ENCODE results near the gene SGIP1.
"Not testable (repeated sequence)": the region's sequence is repeated elsewhere in the genome, so short reads cannot be mapped to it uniquely, and the experiment has no call there.

The SGIP1 gene

GRCh38 chr1:66778266-66778665, 244.3 kb downstream of the SGIP1 start:
- no peak for FAIRE-seq

DNA sequence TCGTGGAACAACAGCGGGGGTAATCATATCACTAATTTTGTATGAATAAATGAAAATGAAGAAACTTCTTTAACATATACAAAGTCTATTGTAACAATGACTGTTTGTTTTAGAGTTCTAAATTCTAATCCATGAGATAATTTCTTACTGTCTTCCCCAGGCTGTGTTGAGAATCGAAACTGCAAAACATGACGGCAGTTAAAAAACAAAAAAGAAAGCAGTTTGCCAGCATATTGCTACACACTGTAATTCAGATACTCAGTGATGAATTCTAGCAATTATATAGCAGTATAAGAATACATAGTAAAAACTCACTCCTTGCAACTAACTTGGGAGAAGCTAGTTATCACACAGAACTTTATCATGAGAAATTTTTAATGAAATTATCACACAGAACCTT, 245.0 kb downstream of the SGIP1 start:
- FAIRE-seq = no peak

GRCh38 chr1:66779475-66780078, 245.6 kb downstream of the SGIP1 start:
- no peak for FAIRE-seq

DNA sequence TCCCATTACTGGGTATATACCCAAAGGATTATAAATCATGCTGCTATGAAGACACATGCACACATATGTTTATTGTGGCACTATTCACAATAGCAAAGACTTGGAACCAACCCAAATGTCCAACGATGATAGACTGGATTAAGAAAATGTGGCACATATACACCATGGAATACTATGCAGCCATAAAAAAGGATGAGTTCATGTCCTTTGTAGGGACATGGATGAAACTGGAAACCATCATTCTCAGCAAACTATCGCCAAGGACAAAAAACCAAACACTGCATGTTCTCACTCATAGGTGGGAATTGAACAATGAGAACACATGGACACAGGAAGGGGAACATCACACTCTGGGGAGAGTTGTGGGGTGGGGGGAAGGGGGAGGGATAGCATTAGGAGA, 251.8 kb downstream of the SGIP1 start:
- FAIRE-seq = not testable (repeated sequence)

DNA sequence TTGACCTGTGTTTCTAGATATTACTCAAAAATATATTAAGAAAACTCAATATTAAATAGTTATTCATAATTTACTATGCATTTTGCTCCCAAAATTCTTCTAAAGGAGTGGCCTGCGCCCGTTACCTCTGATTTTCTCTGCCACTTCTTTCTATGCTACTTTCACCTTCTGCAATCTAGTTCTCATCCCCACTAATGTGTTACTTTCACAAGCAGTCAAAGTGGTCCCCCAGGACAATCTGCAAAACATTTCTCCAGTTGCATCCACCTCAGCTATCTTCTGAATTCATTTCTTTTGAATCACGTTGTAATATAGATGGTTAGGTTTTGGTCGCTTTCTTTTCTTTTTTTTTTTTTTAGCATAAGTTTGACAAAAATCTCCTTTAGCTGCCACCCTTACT, 253.7 kb downstream of the SGIP1 start:
- FAIRE-seq = no peak

GRCh38 chr1:66788231-66788939, 254.4 kb downstream of the SGIP1 start:
- no peak for FAIRE-seq

DNA sequence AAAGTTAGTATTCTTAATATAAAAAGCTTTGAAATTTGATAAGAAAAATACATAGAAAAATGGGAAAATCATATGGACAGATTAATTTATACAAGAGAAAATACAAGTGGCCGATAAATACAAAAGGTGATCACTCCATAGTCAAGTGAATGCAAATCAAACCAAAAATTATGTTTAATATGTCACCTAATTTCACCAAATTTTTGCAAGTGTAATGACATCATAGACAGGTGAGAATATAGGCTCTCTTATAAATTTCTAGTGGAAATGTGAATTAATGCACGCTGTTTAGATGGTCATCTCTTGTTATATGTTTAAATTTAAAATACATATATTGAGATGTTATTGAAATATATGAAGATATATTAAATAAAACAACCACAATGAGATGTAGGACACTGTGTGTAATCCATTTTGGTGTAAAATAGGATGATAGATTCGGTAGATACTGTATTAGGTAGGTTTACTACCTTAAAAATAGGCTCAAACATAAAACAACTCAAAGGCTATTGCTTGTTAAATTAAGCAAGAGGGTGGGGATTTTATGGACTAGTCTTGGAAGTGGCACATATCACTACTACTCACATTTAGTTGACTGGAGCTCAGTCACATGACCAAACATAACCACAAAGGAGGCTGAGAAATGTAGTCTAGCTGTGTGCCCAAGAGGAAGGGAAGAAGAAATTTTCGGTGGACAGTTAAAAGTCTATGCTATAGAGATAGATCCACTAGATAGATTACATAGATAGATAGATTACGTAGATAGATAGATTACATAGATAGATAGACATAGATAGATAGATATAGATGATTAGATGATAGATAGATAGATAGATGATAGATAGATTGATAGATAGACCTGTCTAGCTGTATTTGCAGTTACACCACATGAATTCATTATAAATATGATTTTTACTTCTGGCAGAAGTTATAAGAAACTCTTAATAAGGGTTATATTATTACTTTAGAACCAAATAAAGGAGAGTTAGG, 258.0 kb downstream of the SGIP1 start:
- FAIRE-seq = no peak

- FAIRE-seq = not testable (repeated sequence)
Measured at GRCh38 chr1:66795839-66796238, 261.9 kb downstream of the SGIP1 start.
